Measurements from ENCODE around the gene SEMA3C.

SEMA3C gene

DNA sequence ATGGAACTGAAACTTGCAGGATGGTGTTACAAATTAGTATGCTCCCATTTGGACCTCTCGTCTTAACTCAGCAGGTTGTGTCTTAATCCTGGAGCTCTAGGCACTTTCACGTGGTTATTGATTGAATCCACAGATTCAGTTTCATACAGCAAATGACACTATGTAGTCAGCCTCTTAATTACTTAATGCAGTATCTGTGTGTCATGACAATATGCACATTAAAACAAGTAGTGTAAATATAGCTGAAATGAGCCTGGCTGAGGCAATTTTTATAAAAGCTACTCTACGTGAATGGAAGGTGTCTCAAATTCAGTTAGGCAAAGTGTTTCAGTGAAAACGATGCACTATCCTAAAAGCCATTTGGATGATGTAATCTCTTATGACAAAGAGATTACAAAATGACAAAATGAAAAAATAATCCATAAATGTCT lies 193.7 kb downstream of the SEMA3C start (continued):
- TF ChIP-seq ZNF621 (tag by site-specific recombination; IDR thresholded peaks at IDR 0.05) (no peak), SALL2 (tag by site-specific recombination; IDR thresholded peaks at IDR 0.05; ENCODE audit: borderline replicate concordance) (no peak), ZNF148 (tag by site-specific recombination; IDR thresholded peaks at IDR 0.05; ENCODE audit: borderline replicate concordance) (no peak), ZNF555 (tag by site-specific recombination; conservative IDR thresholded peaks at IDR 0.05) (no peak), ZNF571 (tag by site-specific recombination; IDR thresholded peaks at IDR 0.05) (no peak), ZNF311 (tag by site-specific recombination; IDR thresholded peaks at IDR 0.05; ENCODE audit: borderline replicate concordance) (no peak), IKZF3 (tag by site-specific recombination; IDR thresholded peaks at IDR 0.05) (no peak), PBX3 (CRISPR knock-in tag; IDR thresholded peaks at IDR 0.05) (no peak), ZNF37A (tag by site-specific recombination; IDR thresholded peaks at IDR 0.05) (no peak), ZNF518A (tag by site-specific recombination; conservative IDR thresholded peaks at IDR 0.05; ENCODE audit: low read depth) (no peak), ZNF140 (tag by site-specific recombination; IDR thresholded peaks at IDR 0.05) (no peak), RBAK (tag by site-specific recombination; IDR thresholded peaks at IDR 0.05) (no peak), SCRT1 (tag by site-specific recombination; IDR thresholded peaks at IDR 0.05; ENCODE audit: borderline replicate concordance) (no peak), ZNF501 (tag by site-specific recombination; IDR thresholded peaks at IDR 0.05) (peak; percentile 88), ZNF416 (tag by site-specific recombination; IDR thresholded peaks at IDR 0.05) (no peak), ZSCAN4 (tag by site-specific recombination; IDR thresholded peaks at IDR 0.05) (no peak), ZNF266 (tag by site-specific recombination; IDR thresholded peaks at IDR 0.05; ENCODE audit: low read depth) (no peak), ZEB2 (tag by site-specific recombination; IDR thresholded peaks at IDR 0.05) (no peak), ZSCAN23 (tag by site-specific recombination; IDR thresholded peaks at IDR 0.05) (peak; percentile 91), GLIS1 (tag by site-specific recombination; IDR thresholded peaks at IDR 0.05) (no peak), ZNF473 (tag by site-specific recombination; IDR thresholded peaks at IDR 0.05) (no peak), ZNF792 (tag by site-specific recombination; IDR thresholded peaks at IDR 0.05) (no peak)
- TF ChIP-seq, protein P1, sequence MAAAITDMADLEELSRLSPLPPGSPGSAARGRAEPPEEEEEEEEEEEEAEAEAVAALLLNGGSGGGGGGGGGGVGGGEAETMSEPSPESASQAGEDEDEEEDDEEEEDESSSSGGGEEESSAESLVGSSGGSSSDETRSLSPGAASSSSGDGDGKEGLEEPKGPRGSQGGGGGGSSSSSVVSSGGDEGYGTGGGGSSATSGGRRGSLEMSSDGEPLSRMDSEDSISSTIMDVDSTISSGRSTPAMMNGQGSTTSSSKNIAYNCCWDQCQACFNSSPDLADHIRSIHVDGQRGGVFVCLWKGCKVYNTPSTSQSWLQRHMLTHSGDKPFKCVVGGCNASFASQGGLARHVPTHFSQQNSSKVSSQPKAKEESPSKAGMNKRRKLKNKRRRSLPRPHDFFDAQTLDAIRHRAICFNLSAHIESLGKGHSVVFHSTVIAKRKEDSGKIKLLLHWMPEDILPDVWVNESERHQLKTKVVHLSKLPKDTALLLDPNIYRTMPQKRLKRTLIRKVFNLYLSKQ (tag by site-specific recombination; IDR thresholded peaks at IDR 0.05; ENCODE audit: borderline replicate concordance) = no peak
- TF ChIP-seq, protein P2, sequence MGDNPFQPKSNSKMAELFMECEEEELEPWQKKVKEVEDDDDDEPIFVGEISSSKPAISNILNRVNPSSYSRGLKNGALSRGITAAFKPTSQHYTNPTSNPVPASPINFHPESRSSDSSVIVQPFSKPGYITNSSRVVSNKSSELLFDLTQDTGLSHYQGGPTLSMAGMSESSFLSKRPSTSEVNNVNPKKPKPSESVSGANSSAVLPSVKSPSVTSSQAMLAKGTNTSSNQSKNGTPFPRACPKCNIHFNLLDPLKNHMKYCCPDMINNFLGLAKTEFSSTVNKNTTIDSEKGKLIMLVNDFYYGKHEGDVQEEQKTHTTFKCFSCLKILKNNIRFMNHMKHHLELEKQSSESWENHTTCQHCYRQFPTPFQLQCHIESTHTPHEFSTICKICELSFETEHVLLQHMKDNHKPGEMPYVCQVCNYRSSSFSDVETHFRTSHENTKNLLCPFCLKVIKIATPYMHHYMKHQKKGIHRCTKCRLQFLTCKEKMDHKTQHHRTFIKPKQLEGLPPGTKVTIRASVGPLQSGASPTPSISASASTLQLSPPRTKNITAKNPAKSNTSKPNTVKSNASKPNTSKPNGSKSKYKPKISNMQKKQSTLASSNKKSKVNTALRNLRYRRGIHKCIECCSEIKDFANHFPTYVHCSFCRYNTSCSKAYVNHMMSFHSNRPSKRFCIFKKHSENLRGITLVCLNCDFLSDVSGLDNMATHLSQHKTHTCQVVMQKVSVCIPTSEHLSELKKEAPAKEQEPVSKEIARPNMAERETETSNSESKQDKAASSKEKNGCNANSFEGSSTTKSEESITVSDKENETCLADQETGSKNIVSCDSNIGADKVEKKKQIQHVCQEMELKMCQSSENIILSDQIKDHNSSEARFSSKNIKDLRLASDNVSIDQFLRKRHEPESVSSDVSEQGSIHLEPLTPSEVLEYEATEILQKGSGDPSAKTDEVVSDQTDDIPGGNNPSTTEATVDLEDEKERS (tag by site-specific recombination; IDR thresholded peaks at IDR 0.05) = no peak
- TF ChIP-seq, protein P3, sequence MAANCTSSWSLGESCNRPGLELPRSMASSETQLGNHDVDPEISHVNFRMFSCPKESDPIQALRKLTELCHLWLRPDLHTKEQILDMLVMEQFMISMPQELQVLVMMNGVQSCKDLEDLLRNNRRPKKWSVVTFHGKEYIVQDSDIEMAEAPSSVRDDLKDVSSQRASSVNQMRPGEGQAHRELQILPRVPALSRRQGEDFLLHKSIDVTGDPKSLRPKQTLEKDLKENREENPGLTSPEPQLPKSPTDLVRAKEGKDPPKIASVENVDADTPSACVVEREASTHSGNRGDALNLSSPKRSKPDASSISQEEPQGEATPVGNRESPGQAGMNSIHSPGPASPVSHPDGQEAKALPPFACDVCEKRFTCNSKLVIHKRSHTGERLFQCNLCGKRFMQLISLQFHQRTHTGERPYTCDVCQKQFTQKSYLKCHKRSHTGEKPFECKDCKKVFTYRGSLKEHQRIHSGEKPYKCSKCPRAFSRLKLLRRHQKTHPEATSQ (tag by site-specific recombination; IDR thresholded peaks at IDR 0.05) = no peak
